Sigmoid colon (tissue), 7 donors: Measurements from ENCODE around the gene TAS1R2. TPM values are rescaled to one million over a fixed set of nuclear protein-coding genes. Genes with fewer than 3 reads are reported as not detected.

Experiments used
- DNase-seq: peaks from one replicate; pipeline ENCODE4 v3.0.0-alpha.2; 2019
- H3K27ac ChIP-seq, 4 donors: fragments of 200-600 bp; sonication (generic); one replicate each; pipeline ENCODE4 v1.5.1; 2016 to 2019; ENCODE audit warnings: mild to moderate bottlenecking in 1 of 4
- H3K27me3 ChIP-seq, 3 donors: fragments of 200-600 bp; sonication (generic); one replicate each; pipeline ENCODE4 v1.5.1; 2019; ENCODE audit warnings: mild to moderate bottlenecking in 1 of 3
- H3K36me3 ChIP-seq, 4 donors: fragments of 200-600 bp; sonication (generic); one replicate each; pipeline ENCODE4 v1.5.1; 2016 to 2019
- H3K4me1 ChIP-seq, 4 donors: fragments of 200-600 bp; sonication (generic); one replicate each; pipeline ENCODE4 v1.5.1; 2017 to 2019
- H3K4me3 ChIP-seq, 4 donors: fragments of 200-600 bp; sonication (generic); one replicate each; pipeline ENCODE4 v1.5.1; 2017 to 2019; ENCODE audit warnings: mild to moderate bottlenecking in 2 of 4, moderate library complexity in 1 of 4
- H3K9me3 ChIP-seq, 4 donors: fragments of 200-600 bp in 3 of 4; sonication (generic) in 3 of 4; one replicate each; pipeline versions ENCODE4 v1.5.1 to v1.6.1; 2013 to 2019
- EP300 ChIP-seq, 4 donors: sonication (generic); formaldehyde crosslinking; IDR thresholded peaks; one replicate each; pipeline ENCODE4 v1.6.1; 2017; ENCODE audit warnings: antibody characterized with exemption in 4 of 4
- POLR2A ChIP-seq, 2 donors: fragments of 450-650 bp; IDR thresholded peaks; one replicate each; pipeline ENCODE4 v1.6.1; 2016; ENCODE audit warnings: antibody characterized with exemption in 2 of 2, mild to moderate bottlenecking in 2 of 2, moderate library complexity in 2 of 2
- POLR2AphosphoS5 ChIP-seq, 4 donors: sonication (generic); formaldehyde crosslinking; IDR thresholded peaks; one replicate each; pipeline ENCODE4 v1.6.1; 2017; ENCODE audit warnings: antibody characterized with exemption in 4 of 4
- WGBS, 2 donors: extraction: QIAGEN DNeasy Blood & Tissue Kit; methylation state at CpG; one replicate each; pipeline ENCODE4 v1.1.7; 2013; 5-methylcytosine and 5-hydroxymethylcytosine counted together
- intact Hi-C: fragments of 100-400 bp; cut with DNase I; formaldehyde crosslinking; loops from one replicate; pipeline ENCODE4 v1.15.1; 2023
- polyA plus RNA-seq, 3 donors: library from polyadenylated mRNA; stranded (reverse); fragments of 200-250 nt; gene quantifications; one replicate each; pipeline ENCODE4 v1.2.3, GENCODE V29; 2013
- total RNA-seq, 4 donors: library from RNA; depleted of rRNA; stranded (reverse); fragments of >200 nt; gene quantifications; one replicate each; pipeline ENCODE4 v1.1.0, GENCODE V29; 2016
- TF ChIP-seq, protein P1 (sequence below), 4 experiments: fragments of 450-650 bp in 3 of 4; fragments of 200-600 bp in 1 of 4; IDR thresholded peaks; one replicate each; pipeline ENCODE4 v1.5.1; 2016 to 2019; ENCODE audit warnings: antibody characterized with exemption in 4 of 4, mild to moderate bottlenecking in 3 of 4, moderate library complexity in 2 of 4
- donor health status: healthy with polysubstance abuse.
- donor health status: Bipolar disorder and iron deficiency.
- donor health status: healthy.

The TAS1R2 gene
- total and polyA plus RNA-seq, 7 donors, result not detected

DNA sequence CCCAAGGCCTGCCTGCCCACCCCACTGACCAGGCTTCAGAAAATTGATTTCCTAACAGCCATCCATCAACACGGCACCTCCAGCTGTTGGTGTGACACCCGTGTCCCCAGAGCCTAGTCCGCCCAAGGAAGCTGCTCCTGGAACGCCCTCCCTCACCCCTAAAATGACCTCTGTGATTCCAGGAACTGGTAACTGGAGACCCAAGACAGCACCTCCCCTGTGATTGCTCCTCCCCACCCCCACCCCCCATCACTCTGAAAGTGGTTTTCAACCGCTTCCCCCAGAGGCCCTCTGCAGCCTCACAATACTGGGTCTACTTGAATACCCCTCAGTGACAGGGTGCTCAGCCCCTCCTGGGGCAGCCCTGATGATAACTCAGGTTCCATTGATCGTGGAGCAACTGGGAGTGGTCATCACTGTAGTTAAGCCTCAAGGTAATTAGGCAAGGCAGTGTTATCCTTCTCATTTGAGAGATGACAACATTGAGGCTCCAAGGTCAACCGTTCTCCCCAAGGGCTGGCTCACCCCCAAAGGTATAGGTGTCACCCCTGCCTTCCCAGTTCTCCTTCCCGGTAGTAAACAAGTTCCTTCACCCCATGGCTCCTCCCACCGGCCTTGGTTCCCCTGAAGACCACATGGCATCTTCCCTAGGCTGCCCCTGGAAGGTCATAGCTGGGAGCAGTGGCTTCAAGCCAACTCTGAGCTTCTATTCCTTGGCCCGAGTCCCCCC lies 52.0 kb downstream of the TAS1R2 start:
- WGBS, 2 donors, result 64 to 68% methylated on average over 10 of the region's 10 CpGs
- Histone ChIP-seq H3K9me3 (no peaks in the 10 kb centered on the region), H3K36me3 (no peaks in the 10 kb centered on the region), H3K27ac (no peak overlapping the region), H3K27me3 (peaks cover 0 to 14% (median 0%) of the 10 kb centered on the region in 3 donors), H3K4me1 (peaks cover 0 to 12% (median 2%) of the 10 kb centered on the region in 4 donors), H3K4me3 (no peak overlapping the region)
- TF ChIP-seq POLR2AphosphoS5 (IDR thresholded peaks at IDR 0.05) (no peak), POLR2A (IDR thresholded peaks at IDR 0.05) (no peak), EP300 (IDR thresholded peaks at IDR 0.05) (no peak)
- TF ChIP-seq, protein P1, sequence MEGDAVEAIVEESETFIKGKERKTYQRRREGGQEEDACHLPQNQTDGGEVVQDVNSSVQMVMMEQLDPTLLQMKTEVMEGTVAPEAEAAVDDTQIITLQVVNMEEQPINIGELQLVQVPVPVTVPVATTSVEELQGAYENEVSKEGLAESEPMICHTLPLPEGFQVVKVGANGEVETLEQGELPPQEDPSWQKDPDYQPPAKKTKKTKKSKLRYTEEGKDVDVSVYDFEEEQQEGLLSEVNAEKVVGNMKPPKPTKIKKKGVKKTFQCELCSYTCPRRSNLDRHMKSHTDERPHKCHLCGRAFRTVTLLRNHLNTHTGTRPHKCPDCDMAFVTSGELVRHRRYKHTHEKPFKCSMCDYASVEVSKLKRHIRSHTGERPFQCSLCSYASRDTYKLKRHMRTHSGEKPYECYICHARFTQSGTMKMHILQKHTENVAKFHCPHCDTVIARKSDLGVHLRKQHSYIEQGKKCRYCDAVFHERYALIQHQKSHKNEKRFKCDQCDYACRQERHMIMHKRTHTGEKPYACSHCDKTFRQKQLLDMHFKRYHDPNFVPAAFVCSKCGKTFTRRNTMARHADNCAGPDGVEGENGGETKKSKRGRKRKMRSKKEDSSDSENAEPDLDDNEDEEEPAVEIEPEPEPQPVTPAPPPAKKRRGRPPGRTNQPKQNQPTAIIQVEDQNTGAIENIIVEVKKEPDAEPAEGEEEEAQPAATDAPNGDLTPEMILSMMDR (IDR thresholded peaks at IDR 0.05), result no peak
- no peak for DNase-seq
- intact Hi-C loops, result no loop called here

DNA sequence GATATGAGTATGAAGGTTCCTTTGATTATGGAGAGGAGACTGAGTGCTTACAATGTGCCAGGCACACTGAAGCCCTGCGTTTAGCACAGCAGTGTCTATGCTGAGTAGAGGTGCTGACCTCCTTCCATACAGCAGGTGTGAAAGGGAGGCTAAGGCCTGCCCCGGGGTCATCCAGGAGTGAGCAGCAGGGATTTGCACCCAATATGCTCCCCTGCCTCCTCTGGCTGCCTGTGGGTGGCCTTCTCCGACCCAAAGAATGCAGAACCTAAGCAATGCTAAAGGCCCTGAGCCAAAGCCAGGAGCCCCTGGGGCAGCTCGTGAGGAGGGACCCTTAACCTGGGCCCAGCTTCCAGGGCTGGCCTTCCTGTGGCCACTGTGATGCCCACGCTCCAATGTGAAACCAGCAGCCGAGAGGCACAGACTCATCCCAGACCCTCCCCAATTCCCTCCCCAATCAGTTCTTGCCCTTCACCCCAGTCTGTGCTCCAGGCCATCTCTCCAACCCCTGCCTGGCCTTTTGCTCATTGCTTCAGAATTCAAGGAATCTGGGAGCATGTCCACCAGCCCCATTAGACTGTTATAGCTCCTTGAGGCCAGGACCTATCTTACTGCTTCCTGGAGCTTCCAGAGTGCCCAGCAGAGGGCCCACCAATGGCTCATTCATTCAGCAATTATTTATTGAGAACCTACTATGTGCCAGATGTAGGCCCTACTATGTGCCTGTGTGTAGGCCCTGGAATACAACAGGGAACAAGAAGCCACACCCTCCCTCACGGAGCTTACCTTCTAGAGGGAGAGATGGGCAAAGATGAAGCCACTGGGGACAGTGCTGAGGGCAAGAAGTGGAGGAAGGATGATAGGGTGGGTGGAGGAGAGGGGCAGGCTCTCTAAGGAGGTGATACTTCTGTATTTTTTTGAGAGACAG lies 53.3 kb downstream of the TAS1R2 start:
- Histone ChIP-seq H3K4me3 (no peak overlapping the region), H3K27ac (no peak overlapping the region), H3K27me3 (peaks cover 0 to 14% (median 0%) of the 10 kb centered on the region in 3 donors), H3K4me1 (peaks cover 0 to 12% (median 2%) of the 10 kb centered on the region in 4 donors), H3K36me3 (no peaks in the 10 kb centered on the region), H3K9me3 (no peaks in the 10 kb centered on the region)
- WGBS, 2 donors, result 76% methylated on average over 7 of the region's 7 CpGs
- TF ChIP-seq POLR2AphosphoS5 (IDR thresholded peaks at IDR 0.05), result no peak
- TF ChIP-seq, protein P1 (IDR thresholded peaks at IDR 0.05), result no peak
- no peak for TF ChIP-seq EP300 (IDR thresholded peaks at IDR 0.05)
- TF ChIP-seq POLR2A (IDR thresholded peaks at IDR 0.05), result no peak
- DNase-seq, result no peak
- intact Hi-C loops, result no loop called here

DNA sequence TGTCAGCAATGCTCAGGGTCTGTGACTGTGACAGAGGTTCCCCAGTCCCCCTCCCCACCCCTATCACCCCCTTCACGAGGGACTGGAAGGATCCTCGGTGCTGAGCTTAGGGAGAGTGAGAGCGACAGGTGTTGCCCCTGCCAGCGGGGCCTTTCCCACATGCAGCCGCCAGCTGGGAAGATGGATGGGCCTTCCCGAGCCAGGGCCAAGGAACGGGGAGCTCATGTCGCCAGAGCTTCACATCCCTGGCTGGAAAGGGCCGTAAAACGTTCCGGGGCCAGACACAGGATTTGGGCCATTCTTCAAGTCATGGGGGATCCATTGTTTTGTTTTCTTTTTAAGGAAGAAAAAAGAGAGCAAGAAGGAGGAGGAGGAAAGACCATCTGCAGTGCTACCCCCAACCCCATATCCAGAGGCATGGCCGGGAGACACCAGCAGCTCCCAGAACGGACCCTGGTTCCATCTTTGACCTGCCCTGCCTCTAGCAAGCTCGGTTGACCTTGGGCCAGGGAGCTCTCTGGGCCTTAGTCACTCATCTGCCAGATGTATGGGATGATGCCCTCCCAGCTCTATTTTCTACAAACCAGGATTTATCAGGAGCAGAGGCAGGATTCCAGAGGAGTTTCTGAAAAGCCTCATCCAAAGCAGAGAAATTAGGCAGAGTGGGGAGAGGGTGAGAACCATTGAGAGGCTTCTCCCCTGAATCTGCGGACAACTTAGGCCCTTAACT lies 54.1 kb downstream of the TAS1R2 start:
- no peak overlapping the region for H3K4me3 ChIP-seq
- WGBS, 2 donors, result 49 to 62% methylated on average over 15 of the region's 15 CpGs
- no peak overlapping the region for H3K27ac ChIP-seq
- no peak for TF ChIP-seq EP300 (IDR thresholded peaks at IDR 0.05)
- TF ChIP-seq, protein P1 (IDR thresholded peaks at IDR 0.05), result no peak
- no peaks in the 10 kb centered on the region for H3K36me3 ChIP-seq
- peaks cover 0 to 12% (median 2%) of the 10 kb centered on the region in 4 donors for H3K4me1 ChIP-seq
- H3K9me3 ChIP-seq, result no peaks in the 10 kb centered on the region
- no peak for DNase-seq
- H3K27me3 ChIP-seq, result peaks cover 0 to 14% (median 0%) of the 10 kb centered on the region in 3 donors
- intact Hi-C loops, result no loop called here

GRCh38 chr1:18803851-18804250 lies 55.6 kb downstream of the TAS1R2 start:
- Histone ChIP-seq H3K27ac (no peak overlapping the region), H3K27me3 (peaks cover 0 to 14% (median 0%) of the 10 kb centered on the region in 3 donors), H3K36me3 (no peaks in the 10 kb centered on the region), H3K4me3 (no peak overlapping the region), H3K4me1 (peaks cover 0 to 12% (median 2%) of the 10 kb centered on the region in 4 donors), H3K9me3 (no peaks in the 10 kb centered on the region)
- no peak for DNase-seq
- 62 to 65% methylated on average over 10 of the region's 10 CpGs for WGBS, 2 donors
- no peak for TF ChIP-seq EP300 (IDR thresholded peaks at IDR 0.05)
- no peak for TF ChIP-seq POLR2A (IDR thresholded peaks at IDR 0.05)
- TF ChIP-seq, protein P1 (IDR thresholded peaks at IDR 0.05), result no peak
- intact Hi-C loops, result no loop called here
